ENCODE measurements around the gene TRIM2. TPM values are rescaled to one million over a fixed set of nuclear protein-coding genes. Genes with fewer than 3 reads are reported as not detected.
A peak's percentile ranks its signal among the peaks of the same experiment; 100 is the strongest.

The TRIM2 gene
- polyA plus RNA-seq, 1 donor (not counting 4 experiments of a cell fraction or from before 2014, with no cell fraction given): 10.6 TPM

- DNase-seq (ENCODE audit: low read depth, low spot score): no peak
- dilution Hi-C loops (cut with MboI; ENCODE audit: extremely low pct_ligation_motif_present, low sequenced_read_pairs): no loop called here
- H3K36me3 ChIP-seq (ENCODE audit: control insufficient read depth in 2 of 2, extremely low read depth in 1 of 2, insufficient read depth in 2 of 2, low read length in 2 of 2): no peaks in the 10 kb centered on the region
Measured at GRCh38 chr4:153333874-153334273, 129.6 kb downstream of the TRIM2 start.

GRCh38 chr4:153335665-153336064 lies 131.4 kb downstream of the TRIM2 start:
- H3K4me1 ChIP-seq (ENCODE audit: control insufficient read depth, extremely low read depth, insufficient read depth, low read length): peaks cover 6% of the 10 kb centered on the region
- no peaks in the 10 kb centered on the region for H3K79me2 ChIP-seq (ENCODE audit: control insufficient read depth, insufficient read depth, low read length)
- peak overlapping the region; percentile 43 for H3K27ac ChIP-seq (ENCODE audit: control insufficient read depth, insufficient read depth, low read length)
- H3K9me3 ChIP-seq (ENCODE audit: control insufficient read depth, low read depth, low read length): no peaks in the 10 kb centered on the region
- H3K4me3 ChIP-seq (ENCODE audit: control insufficient read depth in 2 of 3, extremely low read depth in 1 of 3, insufficient read depth in 2 of 3, low read depth in 1 of 3, low read length in 3 of 3): no peak overlapping the region
- no peak for DNase-seq (ENCODE audit: low read depth, low spot score)
- no peak overlapping the region for H3K9ac ChIP-seq (ENCODE audit: control insufficient read depth, extremely low read depth, insufficient read depth, low read length)
- H3K9me1 ChIP-seq (ENCODE audit: control insufficient read depth, extremely low read depth, insufficient read depth, low read length): no peaks in the 10 kb centered on the region
- dilution Hi-C loops (cut with MboI; ENCODE audit: extremely low pct_ligation_motif_present, low sequenced_read_pairs): no loop called here
- no peaks in the 10 kb centered on the region for H4K20me1 ChIP-seq (ENCODE audit: control insufficient read depth, extremely low read depth, insufficient read depth, low read length)
- no peaks in the 10 kb centered on the region for H3K27me3 ChIP-seq (ENCODE audit: control insufficient read depth, extremely low read depth, insufficient read depth, low read length)
- H2AFZ ChIP-seq (ENCODE audit: control insufficient read depth, low read length): peak overlapping the region; percentile 48
- TF ChIP-seq CTCF (optimal IDR thresholded peaks at IDR 0.05 in 1 of 3, IDR thresholded peaks at IDR 0.05 in 1 of 3, conservative IDR thresholded peaks at IDR 0.05 in 1 of 3; ENCODE audit: extremely low read depth in 1 of 3, insufficient read depth in 2 of 3, low read length in 3 of 3) (no peak), EZH2 (IDR thresholded peaks at IDR 0.05; ENCODE audit: low read length) (no peak)
- peak; percentile 86 for FAIRE-seq
- peak overlapping the region; percentile 62 for H3K4me2 ChIP-seq (ENCODE audit: control insufficient read depth, extremely low read depth, insufficient read depth, low read depth, low read length)
- no peaks in the 10 kb centered on the region for H3K36me3 ChIP-seq (ENCODE audit: control insufficient read depth in 2 of 2, extremely low read depth in 1 of 2, insufficient read depth in 2 of 2, low read length in 2 of 2)

More at GRCh38 chr4:153333874-153334273, 129.6 kb downstream of the TRIM2 start:
- H4K20me1 ChIP-seq (ENCODE audit: control insufficient read depth, extremely low read depth, insufficient read depth, low read length): no peaks in the 10 kb centered on the region
- no peaks in the 10 kb centered on the region for H3K79me2 ChIP-seq (ENCODE audit: control insufficient read depth, insufficient read depth, low read length)
- peaks cover 6% of the 10 kb centered on the region for H3K4me1 ChIP-seq (ENCODE audit: control insufficient read depth, extremely low read depth, insufficient read depth, low read length)
- TF ChIP-seq EZH2 (IDR thresholded peaks at IDR 0.05; ENCODE audit: low read length) (no peak), CTCF (optimal IDR thresholded peaks at IDR 0.05 in 1 of 3, IDR thresholded peaks at IDR 0.05 in 1 of 3, conservative IDR thresholded peaks at IDR 0.05 in 1 of 3; ENCODE audit: extremely low read depth in 1 of 3, insufficient read depth in 2 of 3, low read length in 3 of 3) (no peak)
- no peak for FAIRE-seq
- no peaks in the 10 kb centered on the region for H3K9me3 ChIP-seq (ENCODE audit: control insufficient read depth, low read depth, low read length)
- H3K27me3 ChIP-seq (ENCODE audit: control insufficient read depth, extremely low read depth, insufficient read depth, low read length): no peaks in the 10 kb centered on the region
- H3K4me2 ChIP-seq (ENCODE audit: control insufficient read depth, extremely low read depth, insufficient read depth, low read depth, low read length): no peak overlapping the region
- no peak overlapping the region for H2AFZ ChIP-seq (ENCODE audit: control insufficient read depth, low read length)
- H3K27ac ChIP-seq (ENCODE audit: control insufficient read depth, insufficient read depth, low read length): no peak overlapping the region
- H3K4me3 ChIP-seq (ENCODE audit: control insufficient read depth in 2 of 3, extremely low read depth in 1 of 3, insufficient read depth in 2 of 3, low read depth in 1 of 3, low read length in 3 of 3): no peak overlapping the region
- H3K9me1 ChIP-seq (ENCODE audit: control insufficient read depth, extremely low read depth, insufficient read depth, low read length): no peaks in the 10 kb centered on the region
- H3K9ac ChIP-seq (ENCODE audit: control insufficient read depth, extremely low read depth, insufficient read depth, low read length): no peak overlapping the region
